ENCODE results near the gene ADGRG3. TPM values are rescaled to one million over a fixed set of nuclear protein-coding genes. Genes with fewer than 3 reads are reported as not detected.
A peak's percentile ranks its signal among the peaks of the same experiment; 100 is the strongest.

The ADGRG3 gene
- total and polyA plus RNA-seq, 8 donors, result 0.46 to 50.2 (median 1.7) TPM; not detected in 2

DNA sequence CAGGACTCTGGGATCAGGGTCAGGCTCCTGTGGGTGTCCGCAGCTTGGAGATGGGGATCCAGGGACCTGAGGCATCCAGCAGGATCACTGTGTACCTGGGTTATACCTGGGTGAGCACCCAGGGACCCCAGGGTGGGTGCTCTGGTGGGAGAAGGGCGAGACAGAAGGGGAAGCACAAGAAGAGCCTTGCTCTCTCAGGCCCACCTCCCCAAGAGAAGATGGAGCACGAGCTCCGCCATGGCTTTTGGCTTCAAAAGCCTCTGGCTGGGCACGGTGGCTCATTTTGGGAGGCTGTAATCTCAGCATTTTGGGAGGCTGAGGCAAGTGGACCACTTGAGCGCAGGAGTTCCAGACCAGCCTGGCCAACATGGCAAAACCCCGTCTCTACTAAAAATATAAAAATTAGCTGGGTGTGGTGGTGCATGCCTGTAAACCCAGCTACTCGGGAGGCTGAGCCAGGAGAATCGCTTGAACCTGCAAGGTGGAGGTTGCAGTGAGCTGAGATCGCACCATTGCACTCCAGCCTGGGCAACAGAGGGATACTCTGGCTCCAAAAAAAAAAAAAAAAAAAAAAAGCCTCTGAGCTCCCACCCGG is 35.4 kb downstream of the ADGRG3 start:
- H3K27me3 ChIP-seq, result peaks cover 0 to 5% (median 5%) of the 10 kb centered on the region in 3 donors
- intact Hi-C loops (cut with DNase I; ENCODE audit: low total_unique reads), result no loop called here
- no peak for DNase-seq
- H3K9me3 ChIP-seq, result no peaks in the 10 kb centered on the region
- WGBS, 5 donors, result 70 to 75% (median 73%) methylated on average over 11 of the region's 11 CpGs
- H3K27ac ChIP-seq, result no peak overlapping the region
- no peaks in the 10 kb centered on the region for H3K36me3 ChIP-seq
- TF ChIP-seq, protein P1, sequence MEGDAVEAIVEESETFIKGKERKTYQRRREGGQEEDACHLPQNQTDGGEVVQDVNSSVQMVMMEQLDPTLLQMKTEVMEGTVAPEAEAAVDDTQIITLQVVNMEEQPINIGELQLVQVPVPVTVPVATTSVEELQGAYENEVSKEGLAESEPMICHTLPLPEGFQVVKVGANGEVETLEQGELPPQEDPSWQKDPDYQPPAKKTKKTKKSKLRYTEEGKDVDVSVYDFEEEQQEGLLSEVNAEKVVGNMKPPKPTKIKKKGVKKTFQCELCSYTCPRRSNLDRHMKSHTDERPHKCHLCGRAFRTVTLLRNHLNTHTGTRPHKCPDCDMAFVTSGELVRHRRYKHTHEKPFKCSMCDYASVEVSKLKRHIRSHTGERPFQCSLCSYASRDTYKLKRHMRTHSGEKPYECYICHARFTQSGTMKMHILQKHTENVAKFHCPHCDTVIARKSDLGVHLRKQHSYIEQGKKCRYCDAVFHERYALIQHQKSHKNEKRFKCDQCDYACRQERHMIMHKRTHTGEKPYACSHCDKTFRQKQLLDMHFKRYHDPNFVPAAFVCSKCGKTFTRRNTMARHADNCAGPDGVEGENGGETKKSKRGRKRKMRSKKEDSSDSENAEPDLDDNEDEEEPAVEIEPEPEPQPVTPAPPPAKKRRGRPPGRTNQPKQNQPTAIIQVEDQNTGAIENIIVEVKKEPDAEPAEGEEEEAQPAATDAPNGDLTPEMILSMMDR (IDR thresholded peaks at IDR 0.05), result no peak
- no peak for TF ChIP-seq EP300 (IDR thresholded peaks at IDR 0.05)
- TF ChIP-seq POLR2A (IDR thresholded peaks at IDR 0.05), result no peak
- TF ChIP-seq POLR2AphosphoS5 (IDR thresholded peaks at IDR 0.05), result no peak
- no peak overlapping the region for H3K4me3 ChIP-seq
- peaks cover 8 to 23% (median 15%) of the 10 kb centered on the region in 4 donors for H3K4me1 ChIP-seq

DNA sequence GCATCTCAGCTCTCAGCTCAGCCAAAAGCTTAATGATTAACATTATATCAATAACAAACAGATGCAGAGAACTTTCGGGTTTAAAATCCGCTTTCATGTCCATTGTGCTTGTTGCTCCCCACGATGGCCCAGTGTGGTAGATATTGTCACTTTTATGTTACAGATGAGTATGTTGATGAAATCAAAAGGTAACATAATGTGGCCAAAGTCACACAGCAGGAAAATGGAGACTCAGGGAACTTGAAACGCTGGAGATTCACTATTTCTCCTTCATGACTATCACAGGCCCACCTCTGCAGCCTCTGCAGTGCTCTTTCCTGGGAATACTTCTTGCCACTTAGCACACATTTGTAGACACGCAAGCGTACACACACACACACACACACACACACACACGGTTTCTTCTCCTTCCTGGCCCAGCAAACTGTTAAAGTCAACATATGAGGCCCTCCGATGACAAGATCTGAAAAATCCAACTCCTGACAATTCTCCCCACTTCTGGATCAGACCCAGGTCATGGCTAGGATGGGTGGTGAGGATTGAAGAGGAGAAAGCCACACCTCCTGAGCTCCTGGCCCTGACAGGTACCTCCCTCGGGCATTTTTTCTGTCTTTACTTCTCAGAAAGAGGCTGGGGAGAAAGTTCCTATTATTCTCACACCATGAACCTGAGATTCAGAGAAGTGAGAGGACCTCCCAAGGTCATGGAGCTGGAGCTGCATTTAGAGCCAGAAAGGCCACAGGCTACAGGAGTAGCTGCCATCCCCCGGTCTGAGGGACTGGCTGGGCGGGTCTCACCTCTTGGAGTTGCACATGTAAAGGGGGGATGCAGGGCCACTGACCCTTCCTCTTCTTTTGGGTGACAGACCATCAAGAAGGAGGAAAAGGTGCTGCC is 36.2 kb downstream of the ADGRG3 start:
- intact Hi-C loops (cut with DNase I; ENCODE audit: low total_unique reads), result no loop called here
- WGBS, 5 donors, result 29 to 58% (median 38%) methylated on average over 11 of the region's 11 CpGs
- peak overlapping the region in 1 of 5 donors; percentile 38 for H3K27ac ChIP-seq
- H3K4me3 ChIP-seq, result no peak overlapping the region
- no peaks in the 10 kb centered on the region for H3K9me3 ChIP-seq
- TF ChIP-seq POLR2A (IDR thresholded peaks at IDR 0.05) (no peak), EP300 (IDR thresholded peaks at IDR 0.05) (no peak), POLR2AphosphoS5 (IDR thresholded peaks at IDR 0.05) (no peak)
- TF ChIP-seq, protein P1 (IDR thresholded peaks at IDR 0.05), result no peak
- peaks cover 8 to 23% (median 15%) of the 10 kb centered on the region in 4 donors for H3K4me1 ChIP-seq
- peak in 1 of 2 donors; percentile 49 for DNase-seq
- H3K36me3 ChIP-seq, result no peaks in the 10 kb centered on the region
- H3K27me3 ChIP-seq, result peaks cover 0 to 5% (median 5%) of the 10 kb centered on the region in 3 donors

DNA sequence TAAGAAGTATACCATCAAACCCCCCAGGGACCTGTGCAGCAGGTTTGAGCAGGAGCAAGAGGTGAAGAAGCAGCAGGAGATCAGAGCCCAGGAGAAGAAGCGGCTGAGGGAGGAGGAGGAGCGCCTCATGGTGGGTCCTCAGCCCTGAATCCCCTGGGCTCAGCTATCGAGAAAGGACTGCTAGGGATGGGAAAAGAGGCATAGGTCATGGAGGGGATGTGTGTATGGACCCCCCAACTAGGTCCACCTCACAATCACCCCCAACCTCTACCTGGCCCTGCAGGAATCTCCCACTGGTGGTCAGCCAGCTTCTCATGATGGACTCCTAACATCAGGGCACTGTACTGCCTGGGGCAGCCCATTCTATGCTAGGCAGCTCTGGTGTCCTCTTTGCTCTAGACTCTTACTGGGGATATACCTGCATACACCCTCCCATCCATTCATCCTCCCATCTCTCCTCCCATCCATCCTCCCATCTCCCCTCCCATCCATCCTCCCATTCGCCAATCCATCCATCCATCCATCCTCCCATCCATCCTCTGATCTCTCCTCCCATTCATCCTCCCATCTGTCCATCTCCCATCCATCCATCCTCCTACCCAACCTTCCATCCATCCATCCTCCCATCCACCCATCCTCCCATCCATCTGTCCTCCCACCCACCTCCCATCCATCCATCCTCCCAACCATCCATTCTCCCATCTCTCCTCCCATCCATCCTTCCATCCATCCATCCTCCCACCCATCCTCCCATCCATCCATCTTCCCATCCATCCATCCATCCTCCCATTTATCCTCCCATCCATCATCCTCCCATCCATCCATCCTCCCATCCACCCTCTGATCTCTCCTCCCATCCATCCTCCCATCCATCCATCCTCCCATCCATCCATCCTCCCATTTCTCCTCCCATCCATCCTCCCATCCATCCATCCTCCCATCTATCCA is 37.1 kb downstream of the ADGRG3 start:
- DNase-seq, result no peak
- H3K27ac ChIP-seq, result peak overlapping the region in 1 of 5 donors; percentile 38
- TF ChIP-seq EP300 (IDR thresholded peaks at IDR 0.05) (no peak), POLR2AphosphoS5 (IDR thresholded peaks at IDR 0.05) (no peak), POLR2A (IDR thresholded peaks at IDR 0.05) (no peak)
- TF ChIP-seq, protein P1 (IDR thresholded peaks at IDR 0.05), result no peak
- 88 to 98% (median 94%) methylated on average over 4 of the region's 4 CpGs for WGBS, 5 donors
- no peaks in the 10 kb centered on the region for H3K36me3 ChIP-seq
- peaks cover 0 to 5% (median 5%) of the 10 kb centered on the region in 3 donors for H3K27me3 ChIP-seq
- H3K4me1 ChIP-seq, result peaks cover 8 to 23% (median 15%) of the 10 kb centered on the region in 4 donors
- no peak overlapping the region for H3K4me3 ChIP-seq
- intact Hi-C loops (cut with DNase I; ENCODE audit: low total_unique reads), result no loop called here
- no peaks in the 10 kb centered on the region for H3K9me3 ChIP-seq

DNA sequence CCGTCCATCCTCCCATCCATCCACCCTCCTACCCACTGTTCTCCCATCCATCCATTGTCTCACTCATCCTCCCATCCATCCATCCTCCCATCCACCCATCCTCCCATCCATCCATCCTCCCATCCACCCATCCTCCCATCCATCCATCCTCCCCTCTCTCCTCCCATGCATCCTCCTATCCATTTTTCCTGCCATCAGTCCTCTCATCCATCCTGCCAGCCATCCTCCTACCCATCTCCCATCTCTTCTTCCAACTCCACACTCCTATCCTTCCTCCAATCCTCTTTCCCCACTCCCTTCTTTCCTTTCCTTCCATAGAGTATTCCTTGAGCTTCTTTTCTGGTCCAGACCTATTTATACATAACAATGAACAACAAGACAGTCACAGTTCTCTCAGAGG is 38.6 kb downstream of the ADGRG3 start:
- Histone ChIP-seq H3K27ac (no peak overlapping the region), H3K9me3 (no peaks in the 10 kb centered on the region), H3K27me3 (peaks cover 0 to 5% (median 5%) of the 10 kb centered on the region in 3 donors), H3K4me3 (no peak overlapping the region), H3K36me3 (no peaks in the 10 kb centered on the region), H3K4me1 (peaks cover 0 to 13% (median 6%) of the 10 kb centered on the region in 4 donors)
- no peak for DNase-seq
- intact Hi-C loops (cut with DNase I; ENCODE audit: low total_unique reads), result no loop called here
- no peak for TF ChIP-seq POLR2AphosphoS5 (IDR thresholded peaks at IDR 0.05)
- no peak for TF ChIP-seq POLR2A (IDR thresholded peaks at IDR 0.05)
- TF ChIP-seq, protein P1 (IDR thresholded peaks at IDR 0.05), result no peak
- no peak for TF ChIP-seq EP300 (IDR thresholded peaks at IDR 0.05)
- WGBS, 5 donors, result 50 to 100% (median 85%) methylated on average over 1 of the region's 1 CpG; no CpG with 5 or more reads in 1 of the 5 donors

Data from stomach (tissue), 9 donors.